SIG-M5 (cell line): ENCODE results near the gene SMAD3.
A peak's percentile ranks its signal among the peaks of the same experiment; 100 is the strongest.

Experiments used
- DNase-seq: peaks from one replicate; lab custom pipeline; 2025; lab: John Stamatoyannopoulos, UW

Gene SMAD3

DNA sequence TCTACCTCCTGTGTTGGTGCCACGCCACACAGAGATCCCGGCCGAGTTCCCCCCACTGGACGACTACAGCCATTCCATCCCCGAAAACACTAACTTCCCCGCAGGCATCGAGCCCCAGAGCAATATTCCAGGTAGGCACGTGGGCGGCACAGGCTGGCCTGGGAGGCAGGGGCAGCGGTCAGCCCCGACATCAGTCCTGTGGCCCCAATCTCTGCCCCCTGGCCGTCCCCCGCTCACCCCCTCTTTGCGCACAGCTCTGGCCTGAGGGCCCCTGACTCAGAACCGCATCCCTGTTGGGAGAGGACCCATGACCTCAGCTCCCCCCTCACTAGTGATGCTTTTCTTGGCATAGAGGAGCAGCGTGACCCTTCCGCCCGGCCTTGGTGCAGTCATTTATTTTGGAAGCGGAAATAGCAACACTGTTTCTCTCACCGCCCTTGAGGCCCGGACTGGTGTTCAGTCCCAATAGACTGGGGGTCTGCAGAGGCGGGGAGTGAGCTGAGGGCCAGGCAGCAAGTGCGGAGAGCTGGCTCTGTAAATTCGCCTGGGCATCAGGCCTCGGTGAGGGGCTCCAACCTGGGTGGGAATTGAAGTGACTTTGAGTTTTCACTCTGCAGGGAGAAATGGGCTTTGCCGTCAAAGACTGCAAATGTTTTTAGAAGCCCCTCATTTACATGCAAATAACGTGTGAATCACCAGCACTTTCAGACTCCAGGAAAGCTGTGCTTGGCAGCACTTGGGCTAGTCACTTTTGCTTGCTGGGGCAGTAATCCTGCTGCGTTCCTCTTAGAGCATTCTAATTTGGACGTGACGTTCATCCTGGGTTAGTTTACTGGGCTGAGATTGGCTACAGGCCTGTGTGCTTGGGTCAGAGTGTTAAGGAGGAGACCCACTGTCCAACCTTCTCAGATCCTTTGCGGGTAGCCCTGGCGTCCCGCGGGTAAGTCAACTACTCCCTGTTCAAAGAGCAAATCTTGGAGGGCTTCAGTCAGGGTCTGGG is 100.2 kb downstream of the SMAD3 start:
- DNase-seq, result no peak

DNA sequence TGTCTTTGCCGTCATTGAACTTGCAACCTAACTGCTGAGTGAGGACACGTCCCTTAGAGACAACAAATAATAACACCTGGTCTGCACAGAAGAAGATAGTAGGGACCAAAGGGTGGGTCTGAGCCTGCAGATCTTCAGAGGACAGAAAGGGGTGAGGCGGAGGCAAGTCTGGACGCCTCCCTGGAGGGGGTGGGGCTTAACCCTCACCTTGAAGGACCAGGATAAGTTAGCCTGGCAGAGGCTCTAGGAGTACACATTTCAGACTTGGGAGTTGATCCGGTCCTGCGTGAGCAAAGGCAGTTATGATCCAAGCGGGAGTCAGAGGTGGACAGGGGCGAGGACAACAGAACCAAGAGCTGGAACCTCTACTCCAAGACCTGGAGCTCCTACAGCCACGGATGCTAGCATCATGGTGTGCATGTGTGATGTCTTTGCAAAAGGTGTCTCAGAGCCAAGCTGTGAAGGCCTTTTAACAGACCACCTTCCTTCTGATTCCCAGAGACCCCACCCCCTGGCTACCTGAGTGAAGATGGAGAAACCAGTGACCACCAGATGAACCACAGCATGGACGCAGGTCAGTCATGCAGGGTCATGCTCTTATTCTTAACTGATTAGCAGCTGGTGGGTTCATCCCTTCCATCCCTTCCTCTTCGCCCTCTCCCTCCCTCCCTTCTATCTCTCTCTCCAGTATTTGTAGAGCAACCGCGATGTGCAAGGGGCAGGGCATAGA is 101.0 kb downstream of the SMAD3 start:
- no peak for DNase-seq

DNA sequence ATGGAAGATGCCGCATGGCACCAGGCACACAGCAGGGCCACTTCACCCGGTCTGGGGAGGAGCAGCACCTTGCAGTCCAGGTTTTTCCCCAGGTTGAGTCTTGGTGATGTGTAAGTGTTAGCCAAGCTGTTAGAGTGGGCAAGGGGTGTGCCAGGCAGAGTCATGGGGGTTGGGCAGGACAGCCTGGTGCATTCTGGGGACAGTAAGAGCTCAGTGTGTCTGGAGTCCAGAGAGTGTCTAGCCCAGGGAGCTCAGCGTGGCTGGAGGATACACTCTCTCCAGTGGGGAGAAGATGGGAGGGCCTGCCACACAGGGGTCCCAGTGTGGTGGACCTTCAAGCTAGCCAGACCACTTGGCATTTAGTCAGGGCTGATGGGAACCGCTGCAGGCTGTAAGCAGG is 101.7 kb downstream of the SMAD3 start:
- no peak for DNase-seq

DNA sequence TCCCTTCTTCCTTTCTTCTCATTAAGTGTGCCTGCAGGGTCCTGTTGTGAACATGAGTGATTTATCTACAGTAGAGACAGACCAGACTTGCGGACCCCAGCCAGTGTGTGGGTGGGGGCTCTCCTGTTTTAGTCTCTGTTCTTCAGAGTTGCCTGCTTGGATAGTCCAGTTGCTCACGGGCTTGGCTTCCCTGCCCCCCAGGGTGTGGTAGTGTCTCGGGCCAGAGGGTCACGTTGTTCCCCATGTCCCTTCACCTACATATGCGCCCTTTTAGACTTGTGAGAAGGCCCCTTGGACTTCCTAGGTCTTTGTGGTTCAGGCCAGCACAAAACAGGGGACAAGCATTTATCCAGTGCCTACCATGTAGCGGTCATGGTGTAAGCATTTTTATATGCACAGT is 103.3 kb downstream of the SMAD3 start:
- DNase-seq, result no peak

DNA sequence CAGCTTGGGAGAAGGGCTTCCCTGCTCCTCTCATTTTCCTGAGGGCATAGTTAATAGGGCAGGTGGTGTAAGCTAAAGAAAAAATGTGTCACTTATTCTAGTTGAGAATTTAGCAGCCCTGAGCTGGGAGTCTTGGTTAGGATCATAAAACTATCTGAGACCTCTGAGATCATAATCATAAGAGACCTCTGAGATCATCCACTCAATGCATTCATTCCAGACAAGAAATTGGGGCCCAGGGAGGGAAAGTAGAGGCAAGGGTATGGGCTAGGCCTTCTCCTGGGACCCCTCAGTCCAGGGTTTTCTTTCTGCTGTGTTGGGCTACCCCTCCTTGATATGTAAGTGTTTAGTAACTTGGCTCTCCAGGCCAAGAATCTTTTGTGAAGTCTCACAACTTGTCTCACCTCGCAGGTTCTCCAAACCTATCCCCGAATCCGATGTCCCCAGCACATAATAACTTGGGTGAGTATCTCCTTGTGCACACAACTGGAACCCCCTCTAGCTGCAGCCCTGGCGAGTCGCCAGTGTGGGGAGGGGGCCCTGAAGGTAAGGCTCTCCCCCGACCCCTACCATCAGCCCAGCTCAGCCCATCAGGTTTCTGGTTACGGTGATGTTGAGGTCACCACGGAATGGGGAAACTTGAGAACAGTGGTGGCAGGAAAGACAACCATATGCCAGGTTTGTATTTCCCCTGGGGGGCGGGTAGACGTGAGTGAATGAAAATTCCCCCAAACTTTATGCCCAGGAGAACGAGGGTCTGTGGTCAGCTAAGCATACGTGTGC is 104.9 kb downstream of the SMAD3 start:
- no peak for DNase-seq

DNA sequence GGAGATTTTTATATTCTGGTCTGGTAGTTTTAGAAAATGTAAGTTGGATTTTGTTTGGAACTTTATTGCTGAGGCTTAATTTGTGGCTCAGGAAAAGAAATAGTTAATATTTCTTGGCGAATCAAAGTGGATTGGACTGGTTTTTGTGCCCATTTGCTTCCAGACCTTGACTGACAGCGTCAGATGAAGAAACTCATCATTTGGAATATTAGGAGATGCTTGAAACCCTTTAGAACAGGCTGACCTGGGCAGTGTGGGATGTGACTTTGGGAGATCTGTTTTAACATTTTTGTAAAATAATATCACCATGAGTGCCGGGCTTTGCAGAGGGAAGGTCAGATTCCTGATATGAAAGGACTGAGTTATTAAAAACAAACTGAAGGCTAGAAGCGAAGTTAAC is 106.1 kb downstream of the SMAD3 start:
- no peak for DNase-seq

DNA sequence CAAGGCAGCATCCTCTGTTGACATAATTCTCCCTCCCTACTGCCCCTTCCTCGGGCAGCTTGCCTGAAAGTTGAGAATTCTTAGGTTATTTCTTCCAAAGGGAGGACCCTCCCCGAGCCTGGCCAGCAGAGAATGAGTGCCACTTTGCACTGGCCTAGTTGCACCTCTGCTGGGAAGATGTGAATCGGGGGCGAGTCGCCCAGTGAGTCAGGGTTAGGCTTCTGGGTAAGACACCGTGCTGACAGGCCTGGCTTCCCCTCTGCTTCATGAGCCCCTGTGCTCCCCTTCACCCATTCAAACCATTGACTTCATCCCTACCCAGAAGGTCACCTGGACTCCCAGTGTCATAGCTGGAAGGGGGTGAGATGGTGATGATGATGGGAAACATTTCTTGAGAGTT is 106.8 kb downstream of the SMAD3 start:
- no peak for DNase-seq

DNA sequence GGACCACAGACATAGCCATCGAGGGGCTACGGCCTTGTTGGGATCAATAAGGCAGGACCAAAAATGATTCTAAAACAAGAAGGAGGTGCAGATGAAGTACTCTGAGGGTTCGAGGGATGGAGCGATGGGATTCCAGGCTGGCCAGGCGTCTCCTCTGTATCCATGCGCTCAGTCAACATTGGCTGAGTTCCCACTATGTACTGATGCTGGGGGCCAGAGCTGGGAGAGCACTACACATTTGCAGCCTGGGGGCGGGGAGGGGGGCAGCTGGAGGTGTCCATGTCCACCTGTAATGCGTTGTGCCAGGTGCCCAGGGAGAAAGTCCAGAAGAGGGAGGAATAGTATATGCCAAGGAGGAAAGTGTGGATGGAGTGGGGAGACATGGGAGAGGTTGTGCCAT is 107.6 kb downstream of the SMAD3 start:
- no peak for DNase-seq

DNA sequence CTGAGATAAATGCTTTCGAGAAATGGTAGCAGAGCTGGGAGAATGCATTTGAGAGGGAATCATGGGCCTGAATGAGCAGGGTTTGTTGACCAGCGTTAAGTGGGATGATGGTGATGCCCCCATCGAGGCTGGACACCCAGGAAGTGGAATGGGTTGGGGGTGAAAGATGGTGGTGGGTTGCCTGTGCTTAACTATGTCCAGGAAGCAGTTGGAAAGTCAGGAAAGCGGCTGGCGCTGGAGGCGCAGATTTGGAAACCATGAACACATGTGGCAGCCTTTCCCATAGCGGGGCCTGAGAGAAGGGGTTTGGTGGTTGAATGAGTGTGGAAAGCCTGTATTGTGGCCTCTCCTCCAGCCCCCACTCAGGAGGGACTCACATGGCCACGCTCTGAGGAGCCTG is 108.4 kb downstream of the SMAD3 start:
- DNase-seq, result no peak

DNA sequence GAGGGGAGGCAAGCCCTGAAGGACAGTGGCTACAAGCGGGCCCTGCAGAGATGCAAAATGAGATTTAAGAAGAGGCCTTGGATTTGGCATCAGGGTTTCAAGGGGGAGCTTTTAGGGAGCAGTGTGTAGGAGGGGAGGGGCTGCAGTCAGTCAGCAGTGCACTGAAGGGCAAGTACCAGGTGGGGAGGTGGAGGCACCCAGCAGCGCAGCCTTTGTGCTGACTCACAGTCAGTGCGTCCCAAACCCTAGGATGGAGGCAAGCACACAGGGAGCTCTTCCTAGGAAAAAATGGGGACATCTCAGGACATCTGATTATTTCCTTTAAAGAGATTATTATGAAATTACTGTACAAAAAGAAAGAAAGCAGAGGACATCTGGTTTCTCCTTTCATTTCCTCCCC is 109.0 kb downstream of the SMAD3 start:
- DNase-seq, result no peak

DNA sequence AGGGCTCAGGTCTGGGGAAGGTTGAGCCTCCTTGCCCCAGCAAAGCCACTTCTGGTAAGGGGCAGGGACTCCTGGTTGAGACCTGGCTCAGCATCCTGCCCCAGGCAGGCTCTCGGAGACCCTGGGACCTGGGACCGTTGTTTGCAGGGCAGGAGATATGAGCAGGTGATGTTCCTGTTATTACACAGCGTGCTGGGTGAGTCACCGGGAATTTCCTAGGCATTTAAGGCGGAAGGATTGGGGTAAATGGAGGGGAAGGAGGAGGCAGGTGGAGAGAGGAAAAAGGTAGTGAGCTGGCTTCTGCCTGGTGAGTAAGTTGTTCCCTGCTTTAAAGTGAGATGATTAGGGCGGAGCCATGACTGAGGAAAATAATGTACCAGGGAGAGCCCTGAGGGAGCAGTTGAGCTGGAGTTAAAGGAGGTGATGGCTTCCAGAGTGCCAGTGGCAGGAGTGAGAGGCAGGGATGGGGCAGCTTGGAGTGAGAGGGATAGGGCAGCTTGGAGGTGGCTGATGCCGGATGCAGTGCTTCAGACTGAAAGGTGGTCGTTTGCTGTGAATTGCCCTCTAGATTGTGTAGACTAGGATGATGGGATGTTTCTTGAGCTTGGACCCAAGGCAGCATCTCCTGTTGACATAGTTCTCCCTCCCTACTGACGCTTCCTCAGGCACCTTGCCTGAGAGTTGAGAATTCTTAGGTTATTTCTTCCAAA is 109.6 kb downstream of the SMAD3 start:
- DNase-seq, result no peak

DNA sequence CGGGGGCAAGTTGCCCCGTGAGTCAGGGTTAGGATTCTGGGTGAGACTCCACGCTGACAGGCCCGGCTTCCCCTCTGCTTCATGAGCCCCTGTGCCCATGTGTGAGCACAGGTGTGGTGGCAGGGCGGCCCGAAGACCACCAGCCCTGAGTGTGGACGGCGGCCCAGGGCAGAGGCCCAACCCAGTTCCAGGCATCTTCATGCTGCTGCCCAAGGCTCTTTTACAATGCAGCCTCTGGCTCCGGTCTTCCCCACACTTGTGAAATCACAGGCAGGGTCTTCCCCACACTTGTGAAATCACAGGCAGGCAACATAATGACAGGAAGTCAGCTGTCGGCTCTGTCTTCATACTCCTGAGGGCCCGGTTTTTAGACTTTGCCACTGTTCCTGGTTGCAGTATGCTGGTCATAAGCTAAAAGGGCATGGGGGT is 110.3 kb downstream of the SMAD3 start:
- peak; percentile 20 for DNase-seq

DNA sequence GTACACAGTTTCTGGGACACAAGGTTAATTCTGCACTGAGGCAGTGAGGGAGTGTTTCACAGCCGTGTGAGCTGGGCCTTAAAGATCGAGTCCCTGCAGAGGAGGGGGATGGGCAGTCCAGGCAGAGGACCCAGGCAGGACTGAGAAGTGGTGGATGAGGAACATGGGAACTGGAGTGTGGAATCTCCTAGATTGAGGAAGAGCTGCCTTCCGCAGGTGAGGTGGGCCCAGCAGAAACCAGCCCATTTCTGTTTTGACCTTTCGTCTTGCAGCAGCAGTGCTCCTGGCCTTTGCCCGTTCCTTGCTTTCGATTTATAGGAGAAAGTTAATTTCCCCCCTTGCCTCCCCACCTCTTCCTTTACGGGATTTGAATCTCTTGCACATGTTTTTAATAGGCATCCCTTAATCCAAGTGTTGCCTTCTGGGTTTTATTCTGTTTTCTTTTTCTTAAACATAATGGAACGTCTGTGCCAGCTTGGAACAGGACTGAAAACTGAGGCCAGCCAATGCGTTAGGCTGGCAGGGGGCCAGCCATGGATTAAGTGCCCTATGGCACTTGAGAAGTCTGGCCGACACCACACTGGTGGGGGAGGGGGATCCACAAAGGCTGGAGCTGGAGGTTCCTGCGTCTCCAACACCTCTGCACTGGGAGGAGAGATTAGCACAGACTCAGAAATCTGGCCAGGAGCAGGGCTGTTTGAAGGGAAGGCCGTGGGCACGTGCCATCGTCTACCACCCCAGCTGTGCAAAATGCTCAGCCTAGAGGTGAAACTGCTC is 111.0 kb downstream of the SMAD3 start:
- no peak for DNase-seq

DNA sequence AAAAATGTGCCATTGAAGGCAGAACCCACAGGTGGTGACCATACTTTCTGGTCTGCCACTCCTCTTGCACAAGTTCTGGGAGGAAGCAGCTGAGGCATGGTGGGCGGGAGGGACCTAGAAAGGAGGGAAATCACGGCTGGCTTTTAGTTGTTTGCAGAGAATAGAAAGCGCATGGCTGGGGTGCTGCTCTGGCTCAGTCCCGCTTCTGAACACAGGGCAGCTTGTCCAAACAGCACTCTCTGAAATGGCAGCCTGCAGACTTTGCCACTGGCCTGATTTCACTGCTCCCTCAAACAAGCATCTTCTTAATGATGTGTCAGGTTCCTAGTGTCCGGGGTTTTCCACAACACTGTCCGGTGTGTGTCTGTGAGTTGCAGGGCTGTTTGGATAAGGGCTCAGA is 112.3 kb downstream of the SMAD3 start:
- no peak for DNase-seq

DNA sequence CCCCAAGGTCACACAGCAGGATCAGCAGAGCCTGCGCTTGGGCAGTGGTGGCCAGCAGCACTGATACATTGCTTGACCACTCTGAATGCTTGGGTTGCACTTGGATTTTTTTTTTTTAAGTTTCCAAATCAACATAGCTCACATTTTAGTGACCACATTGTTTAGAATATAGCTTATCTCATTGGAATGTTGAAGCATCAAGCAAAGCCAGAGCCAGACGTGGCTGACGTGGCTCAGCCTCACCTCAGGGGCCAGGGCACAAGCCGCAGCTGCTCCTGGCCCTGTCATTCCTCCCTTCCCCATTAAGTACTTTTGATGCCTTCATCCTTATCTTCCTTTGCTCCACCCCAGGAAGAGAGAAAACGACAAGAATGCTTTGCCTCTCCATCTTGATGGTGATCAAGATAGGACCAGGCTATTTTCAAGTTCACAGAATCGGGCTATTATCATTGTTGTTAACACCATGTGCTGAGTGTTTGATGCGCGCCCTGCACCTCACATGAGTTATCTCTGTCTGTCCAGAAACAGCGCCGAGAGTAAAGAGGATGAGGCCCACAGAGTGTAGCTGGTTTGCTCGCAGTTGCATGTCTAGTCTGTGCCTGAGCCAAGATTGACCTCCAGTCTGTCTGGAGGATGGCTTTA is 113.3 kb downstream of the SMAD3 start:
- DNase-seq, result no peak

DNA sequence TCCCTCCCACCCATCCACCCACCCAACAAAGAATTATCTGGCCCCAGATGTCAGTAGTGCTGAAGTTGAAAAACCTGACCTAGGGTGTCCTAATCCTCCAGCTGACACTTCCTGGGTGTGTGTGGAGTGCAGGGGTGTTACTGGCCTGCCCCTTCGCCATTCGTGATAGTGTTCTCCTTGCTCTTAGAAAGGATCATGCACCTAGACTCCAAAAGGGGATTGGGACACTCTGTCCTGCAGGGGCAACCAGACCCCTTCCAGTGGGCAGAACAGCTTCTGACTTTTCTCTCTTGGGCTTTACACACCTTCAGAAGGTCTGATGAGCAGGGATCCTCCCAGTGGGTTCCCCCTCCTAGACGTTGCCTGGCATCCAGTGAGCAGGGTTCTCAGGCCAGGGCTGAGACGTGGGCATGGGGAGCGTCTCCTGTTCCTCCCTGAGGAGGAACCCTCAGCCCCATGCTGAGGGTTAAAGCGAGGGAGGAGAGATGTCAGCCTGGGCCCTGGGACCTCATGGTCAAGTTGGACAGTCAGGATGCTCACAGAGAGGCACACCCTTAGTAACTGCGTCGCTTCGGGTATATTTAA is 114.1 kb downstream of the SMAD3 start:
- DNase-seq, result no peak

DNA sequence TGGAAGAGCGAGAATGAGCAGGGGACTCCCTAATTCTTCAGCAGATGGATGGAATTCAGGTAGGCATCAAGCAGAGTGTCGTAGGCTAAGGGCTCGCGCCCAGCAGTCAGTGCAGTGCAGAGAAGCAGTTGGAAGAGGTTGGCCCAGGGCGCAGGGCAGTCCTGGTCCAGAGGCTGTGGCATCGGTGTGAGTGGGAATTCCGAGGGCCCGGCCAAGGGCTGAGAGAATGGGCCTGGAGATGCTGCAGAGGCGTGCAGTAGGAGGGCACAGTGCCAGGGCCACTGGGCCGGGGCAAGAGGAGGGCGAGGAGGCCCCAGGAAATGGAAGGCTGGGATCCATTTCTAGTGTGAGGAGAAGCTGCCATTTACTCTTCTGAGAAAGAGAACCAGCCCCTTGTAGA is 114.6 kb downstream of the SMAD3 start:
- DNase-seq, result no peak

DNA sequence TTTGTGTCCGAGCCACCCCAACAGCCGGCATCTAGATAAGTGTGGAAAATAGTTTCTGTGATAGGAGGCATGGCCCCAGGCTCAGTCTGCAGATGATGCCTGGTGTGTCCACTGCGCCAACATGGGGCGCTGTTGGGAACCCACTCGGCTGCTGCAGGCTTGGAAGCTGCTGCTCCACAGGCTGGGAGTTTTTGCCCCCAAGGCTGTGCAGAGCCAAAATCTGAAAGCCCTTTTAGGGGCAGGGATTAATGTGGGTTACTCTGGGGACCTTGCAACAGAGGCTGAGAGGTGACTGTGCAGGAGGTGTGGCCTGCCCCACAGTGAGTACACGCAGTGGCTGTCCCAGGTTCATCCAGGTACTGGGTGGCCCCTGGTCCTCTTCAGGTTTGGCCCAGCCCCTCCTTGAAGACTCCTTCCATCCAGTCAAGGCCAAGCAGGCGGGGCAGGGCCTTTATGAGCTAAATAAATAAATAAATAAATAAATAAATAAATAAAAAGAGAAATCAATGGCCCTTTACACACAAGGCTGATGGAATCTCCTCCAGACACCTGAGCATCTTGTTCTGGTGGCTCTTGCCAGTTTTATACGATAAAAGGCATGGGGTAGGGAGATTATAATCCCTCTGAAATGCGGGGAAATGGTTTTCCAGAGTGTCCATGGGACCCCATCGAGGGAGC is 115.3 kb downstream of the SMAD3 start:
- no peak for DNase-seq

DNA sequence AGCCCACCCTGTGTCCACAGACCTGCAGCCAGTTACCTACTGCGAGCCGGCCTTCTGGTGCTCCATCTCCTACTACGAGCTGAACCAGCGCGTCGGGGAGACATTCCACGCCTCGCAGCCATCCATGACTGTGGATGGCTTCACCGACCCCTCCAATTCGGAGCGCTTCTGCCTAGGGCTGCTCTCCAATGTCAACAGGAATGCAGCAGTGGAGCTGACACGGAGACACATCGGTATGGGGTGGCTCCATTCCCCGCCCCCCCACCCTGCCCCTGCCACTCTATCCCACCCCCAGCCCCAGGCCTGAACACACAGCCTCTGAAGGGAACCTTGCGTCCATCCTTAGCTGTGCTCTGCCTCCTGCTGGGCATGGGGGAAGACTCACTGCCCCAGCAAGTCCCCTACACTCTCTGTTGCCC is 115.8 kb downstream of the SMAD3 start:
- no peak for DNase-seq
